Measurements from ENCODE around the gene PLXNC1. TPM values are rescaled to one million over a fixed set of nuclear protein-coding genes. Genes with fewer than 3 reads are reported as not detected.

The PLXNC1 gene
- total RNA-seq, 1 donor from 2014 or later = 8.3 TPM

DNA sequence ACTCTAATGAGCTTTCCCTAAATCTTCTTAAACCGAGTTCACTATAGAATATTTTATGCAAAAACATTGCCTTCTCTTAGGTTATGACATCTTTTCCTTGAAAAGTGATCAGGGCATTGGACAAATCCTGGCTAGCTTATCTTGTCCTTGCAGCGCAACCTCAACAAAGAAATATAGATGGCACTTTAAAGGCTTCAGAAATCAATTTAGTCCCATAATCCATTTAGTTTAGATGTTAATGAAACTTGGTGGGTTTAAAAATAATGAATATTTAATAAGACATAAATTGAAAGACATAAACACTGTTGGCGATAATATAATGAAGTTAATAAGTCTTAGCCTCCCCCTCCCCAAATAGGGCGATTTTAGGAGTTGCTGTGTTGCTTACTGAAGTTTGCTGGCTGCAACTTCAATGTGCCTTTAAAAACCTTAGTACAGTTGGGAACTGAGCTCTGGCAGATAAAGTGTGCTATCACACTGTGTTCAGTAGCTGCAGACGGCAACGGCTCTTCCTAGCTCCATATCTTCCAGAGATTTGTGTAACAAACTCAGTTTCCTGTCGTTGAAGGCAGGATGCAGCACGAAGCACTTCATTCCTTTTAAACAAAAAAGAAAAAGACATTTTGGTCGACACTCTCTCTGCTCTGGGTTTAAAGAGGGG lies 19.5 kb downstream of the PLXNC1 start:
- Mint-ChIP-seq H3K4me1 (ENCODE audit: unreplicated experiment) (peaks cover 10% of the 10 kb centered on the region), H3K27ac (no peak overlapping the region), H3K9me3 (no peaks in the 10 kb centered on the region), H3K27me3 (peaks cover 33% of the 10 kb centered on the region), H3K4me3 (no peak overlapping the region), H3K36me3 (peaks cover 5% of the 10 kb centered on the region)
- DNase-seq (ENCODE audit: extremely low spot score, unreplicated experiment) = no peak
- TF ChIP-seq, protein P1, sequence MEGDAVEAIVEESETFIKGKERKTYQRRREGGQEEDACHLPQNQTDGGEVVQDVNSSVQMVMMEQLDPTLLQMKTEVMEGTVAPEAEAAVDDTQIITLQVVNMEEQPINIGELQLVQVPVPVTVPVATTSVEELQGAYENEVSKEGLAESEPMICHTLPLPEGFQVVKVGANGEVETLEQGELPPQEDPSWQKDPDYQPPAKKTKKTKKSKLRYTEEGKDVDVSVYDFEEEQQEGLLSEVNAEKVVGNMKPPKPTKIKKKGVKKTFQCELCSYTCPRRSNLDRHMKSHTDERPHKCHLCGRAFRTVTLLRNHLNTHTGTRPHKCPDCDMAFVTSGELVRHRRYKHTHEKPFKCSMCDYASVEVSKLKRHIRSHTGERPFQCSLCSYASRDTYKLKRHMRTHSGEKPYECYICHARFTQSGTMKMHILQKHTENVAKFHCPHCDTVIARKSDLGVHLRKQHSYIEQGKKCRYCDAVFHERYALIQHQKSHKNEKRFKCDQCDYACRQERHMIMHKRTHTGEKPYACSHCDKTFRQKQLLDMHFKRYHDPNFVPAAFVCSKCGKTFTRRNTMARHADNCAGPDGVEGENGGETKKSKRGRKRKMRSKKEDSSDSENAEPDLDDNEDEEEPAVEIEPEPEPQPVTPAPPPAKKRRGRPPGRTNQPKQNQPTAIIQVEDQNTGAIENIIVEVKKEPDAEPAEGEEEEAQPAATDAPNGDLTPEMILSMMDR (conservative IDR thresholded peaks at IDR 0.05) = no peak

DNA sequence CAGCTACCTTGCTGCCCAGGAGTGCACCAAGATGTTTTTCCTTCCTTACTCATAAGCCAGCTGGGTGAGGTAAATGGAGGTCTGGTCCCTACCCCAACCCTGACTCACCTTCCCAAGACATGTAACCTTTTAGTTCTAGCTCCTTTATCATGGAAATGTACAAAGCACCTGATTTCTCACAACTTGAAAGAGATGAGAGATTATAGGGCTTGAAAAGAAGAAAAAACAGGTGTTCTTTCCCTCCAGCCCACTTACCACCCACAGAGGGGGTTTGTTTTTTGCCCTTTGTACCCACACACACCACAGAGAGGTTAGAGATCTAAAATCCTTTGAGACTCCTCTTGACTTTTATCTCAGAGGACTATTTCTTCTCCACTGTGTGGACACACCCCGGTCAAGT lies 21.1 kb downstream of the PLXNC1 start:
- no peak overlapping the region for H3K4me3 Mint-ChIP-seq
- H3K9me3 Mint-ChIP-seq = no peaks in the 10 kb centered on the region
- no peak overlapping the region for H3K27ac Mint-ChIP-seq
- H3K36me3 Mint-ChIP-seq = peaks cover 5% of the 10 kb centered on the region
- no peak for DNase-seq (ENCODE audit: extremely low spot score, unreplicated experiment)
- TF ChIP-seq, protein P1 (conservative IDR thresholded peaks at IDR 0.05) = no peak
- peaks cover 10% of the 10 kb centered on the region for H3K4me1 Mint-ChIP-seq (ENCODE audit: unreplicated experiment)
- H3K27me3 Mint-ChIP-seq = peaks cover 33% of the 10 kb centered on the region

DNA sequence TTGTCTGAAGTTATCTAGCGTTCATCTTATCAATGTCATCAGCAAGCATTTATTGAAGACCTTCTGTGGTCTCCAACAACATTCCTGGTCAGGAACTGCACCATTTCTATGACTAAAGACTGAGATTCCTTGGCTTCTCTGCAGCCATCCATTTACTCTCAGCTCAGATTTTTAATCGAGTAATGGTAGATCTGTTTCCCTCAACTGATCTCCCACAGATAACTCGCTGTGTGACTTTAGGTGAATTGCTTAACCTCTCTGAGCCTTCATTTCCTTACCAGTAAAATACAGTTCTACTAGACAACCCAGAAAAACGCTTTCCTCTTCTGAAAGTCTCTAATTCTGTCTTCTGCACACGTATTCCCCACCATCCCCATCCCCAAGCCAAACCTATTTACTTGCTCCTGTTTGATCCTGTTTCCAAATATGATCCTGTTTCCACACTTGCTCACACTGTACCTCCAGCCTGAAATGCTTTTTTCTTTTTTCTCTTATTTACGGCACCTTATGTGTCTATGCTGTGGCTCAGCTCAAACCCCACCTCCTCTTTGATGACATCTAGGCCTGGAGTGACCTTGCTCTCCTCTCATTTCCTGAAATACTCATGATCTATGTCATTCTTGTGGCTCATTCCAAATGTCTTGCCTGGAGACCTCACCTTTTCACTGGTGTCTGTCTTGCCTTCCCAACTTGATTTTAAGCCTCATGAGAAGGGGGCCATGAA lies 21.8 kb downstream of the PLXNC1 start:
- H3K9me3 Mint-ChIP-seq = no peaks in the 10 kb centered on the region
- peaks cover 30% of the 10 kb centered on the region for H3K27me3 Mint-ChIP-seq
- peaks cover 6% of the 10 kb centered on the region for H3K4me1 Mint-ChIP-seq (ENCODE audit: unreplicated experiment)
- peaks cover 5% of the 10 kb centered on the region for H3K36me3 Mint-ChIP-seq
- no peak overlapping the region for H3K27ac Mint-ChIP-seq
- TF ChIP-seq, protein P1 (conservative IDR thresholded peaks at IDR 0.05) = no peak
- DNase-seq (ENCODE audit: extremely low spot score, unreplicated experiment) = no peak
- no peak overlapping the region for H3K4me3 Mint-ChIP-seq

DNA sequence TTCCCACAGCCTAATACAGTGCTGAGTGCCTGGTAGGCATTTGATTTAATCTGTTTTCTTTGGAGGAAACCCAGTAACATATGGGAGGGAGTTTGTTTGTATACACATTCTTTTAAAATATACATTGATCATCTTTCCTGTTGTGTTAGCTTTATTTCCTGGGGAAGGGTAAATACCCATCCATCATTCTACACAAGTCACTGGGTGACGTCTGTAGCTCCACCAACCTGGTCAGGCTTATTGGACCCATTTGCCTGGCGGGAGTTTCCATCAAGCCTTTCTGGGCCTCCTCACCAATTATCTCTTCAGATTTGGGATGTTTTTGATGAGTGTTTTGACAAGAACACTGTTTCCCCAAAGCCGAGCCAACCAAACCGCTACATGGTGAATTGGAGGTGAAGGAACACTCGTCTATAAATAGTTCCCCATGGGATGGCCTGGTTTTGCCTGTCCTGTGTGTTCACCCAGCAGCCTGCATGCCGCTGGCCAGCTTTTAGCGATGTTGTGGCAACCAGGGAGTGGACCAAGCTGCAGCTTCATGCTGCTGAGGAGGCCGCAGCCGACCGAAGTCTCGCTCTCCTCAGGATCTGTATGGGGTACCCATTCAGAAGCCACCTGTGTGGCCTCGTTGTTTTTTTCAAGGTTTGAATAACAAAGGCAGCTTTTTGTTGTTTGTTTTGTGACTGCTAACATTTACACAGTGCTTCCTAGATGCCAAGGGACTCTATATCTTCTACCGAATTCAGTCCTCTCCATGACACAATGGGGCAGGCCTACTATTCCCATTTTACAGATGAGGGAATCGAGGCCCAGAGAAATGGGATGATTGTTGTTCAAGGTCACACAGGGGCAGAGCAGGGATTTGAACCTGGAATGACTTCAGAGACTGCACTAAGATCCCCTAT lies 22.6 kb downstream of the PLXNC1 start:
- no peak overlapping the region for H3K4me3 Mint-ChIP-seq
- TF ChIP-seq, protein P1 (conservative IDR thresholded peaks at IDR 0.05) = no peak
- H3K4me1 Mint-ChIP-seq (ENCODE audit: unreplicated experiment) = peaks cover 6% of the 10 kb centered on the region
- H3K27ac Mint-ChIP-seq = no peak overlapping the region
- DNase-seq (ENCODE audit: extremely low spot score, unreplicated experiment) = no peak
- H3K27me3 Mint-ChIP-seq = peaks cover 27% of the 10 kb centered on the region
- peaks cover 5% of the 10 kb centered on the region for H3K36me3 Mint-ChIP-seq
- H3K9me3 Mint-ChIP-seq = no peaks in the 10 kb centered on the region

DNA sequence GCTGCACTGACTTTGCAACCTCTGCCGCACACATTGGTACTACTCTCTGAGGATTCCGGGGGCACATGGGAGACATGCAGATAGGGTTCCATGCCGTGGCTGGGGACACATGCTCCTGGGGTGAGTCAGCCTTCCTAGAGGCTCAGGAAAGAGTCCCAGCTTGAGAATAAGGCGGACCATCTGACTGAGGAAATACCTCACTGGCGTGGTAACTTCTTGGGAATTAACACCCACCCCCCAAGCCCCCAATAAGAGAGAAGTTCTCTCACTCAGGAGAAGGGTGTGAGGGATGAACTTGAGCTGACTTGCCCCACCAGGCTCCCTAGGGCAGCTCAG lies 23.2 kb downstream of the PLXNC1 start:
- Mint-ChIP-seq H3K4me1 (ENCODE audit: unreplicated experiment) (peaks cover 6% of the 10 kb centered on the region), H3K27me3 (peaks cover 27% of the 10 kb centered on the region), H3K4me3 (no peak overlapping the region), H3K36me3 (peaks cover 5% of the 10 kb centered on the region), H3K9me3 (no peaks in the 10 kb centered on the region), H3K27ac (no peak overlapping the region)
- no peak for DNase-seq (ENCODE audit: extremely low spot score, unreplicated experiment)
- TF ChIP-seq, protein P1 (conservative IDR thresholded peaks at IDR 0.05) = no peak
